NCI-H1048 (cell line): ENCODE data around the gene MEAF6.

Experiments used
- DNase-seq: peaks from one replicate; lab custom pipeline; 2025; lab: John Stamatoyannopoulos, UW

MEAF6 gene

GRCh38 chr1:37473431-37474045 is 41.0 kb downstream of the MEAF6 start:
- DNase-seq = no peak

GRCh38 chr1:37472994-37473393 is 41.6 kb downstream of the MEAF6 start:
- DNase-seq = no peak

GRCh38 chr1:37472281-37472680 is 42.3 kb downstream of the MEAF6 start:
- DNase-seq = no peak

GRCh38 chr1:37471345-37472231 is 43.0 kb downstream of the MEAF6 start:
- no peak for DNase-seq

DNA sequence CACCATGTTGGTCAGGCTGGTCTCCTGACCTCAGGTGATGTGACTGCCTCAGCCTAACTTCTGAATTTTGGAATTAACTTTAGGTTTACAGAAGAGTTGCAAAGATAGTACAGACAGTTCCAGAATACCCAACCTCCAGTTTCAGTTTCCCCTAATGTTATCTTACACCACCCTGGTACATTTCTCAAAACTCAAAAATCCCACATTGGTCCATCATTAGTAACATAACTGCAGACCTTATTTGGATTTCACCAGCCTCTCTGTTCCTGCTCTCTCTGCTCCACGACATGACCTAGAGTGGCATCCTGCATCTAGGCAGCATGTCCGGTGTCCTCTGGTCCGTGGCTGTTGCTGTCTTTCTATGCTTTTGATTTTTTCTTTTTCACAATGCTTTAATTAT is 45.2 kb downstream of the MEAF6 start:
- DNase-seq = no peak

DNA sequence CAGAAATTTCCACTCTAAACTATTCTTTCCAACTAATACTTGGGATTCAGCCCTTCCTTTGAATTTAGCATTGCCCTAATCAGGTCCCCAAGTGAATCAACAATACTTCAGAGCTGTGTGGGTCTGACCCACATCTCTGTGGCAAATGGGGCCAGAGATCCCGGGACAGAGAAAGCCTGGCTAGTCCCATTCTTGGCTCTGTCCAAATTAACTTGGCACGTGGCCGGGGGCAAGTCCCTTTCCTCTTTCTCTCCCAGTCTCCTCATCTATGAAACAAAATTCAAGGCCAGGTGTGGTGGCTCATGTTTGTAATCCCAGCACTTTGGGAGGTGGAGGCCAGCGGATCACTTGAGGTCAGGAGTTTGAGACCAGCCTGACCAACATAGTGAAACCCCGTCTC is 46.5 kb downstream of the MEAF6 start:
- DNase-seq = no peak

DNA sequence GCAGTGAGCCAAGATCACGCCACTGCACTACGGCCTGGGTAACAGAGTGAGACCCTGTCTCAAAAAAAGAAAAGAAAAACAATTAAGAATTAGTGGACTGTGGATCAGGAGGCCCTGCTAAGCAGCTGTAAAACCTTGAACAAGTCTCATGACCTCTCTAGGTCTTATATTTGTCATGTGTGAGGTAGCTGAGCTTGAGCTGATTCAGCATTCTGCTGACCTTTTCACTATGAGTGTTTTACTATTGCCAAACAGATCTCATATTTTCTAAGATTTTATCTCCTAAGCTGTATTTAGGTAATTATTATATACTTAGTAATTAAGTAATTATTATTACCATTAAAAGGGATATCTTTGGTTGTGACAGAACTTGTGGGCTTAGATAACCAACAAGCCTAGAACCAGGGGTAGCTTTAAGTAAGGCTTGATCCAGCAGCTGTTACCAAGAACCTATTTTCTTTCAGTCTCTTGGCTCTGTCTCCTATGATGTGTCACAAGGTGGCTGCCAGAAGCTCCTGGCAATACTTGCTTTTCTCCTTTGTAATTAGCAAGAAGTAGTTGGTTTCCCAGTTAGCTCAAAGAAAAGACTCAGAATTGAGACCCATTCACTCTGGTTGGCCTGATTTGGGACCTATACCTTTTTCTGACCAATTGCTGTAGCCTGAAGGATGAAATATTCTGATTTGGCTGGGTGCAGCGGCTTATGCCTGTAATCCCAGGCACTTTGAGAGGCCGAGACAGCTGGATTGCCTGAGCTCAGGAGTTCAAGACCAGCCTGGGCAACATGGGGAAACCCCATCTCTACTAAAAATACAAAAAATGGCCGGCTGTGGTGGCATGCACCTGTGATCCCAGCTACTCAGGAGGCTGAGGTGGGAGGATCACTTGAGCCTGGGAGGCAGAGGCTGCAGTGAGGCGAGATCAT is 48.7 kb downstream of the MEAF6 start:
- no peak for DNase-seq

- DNase-seq = no peak
Observed at GRCh38 chr1:37464443-37464842, 50.1 kb downstream of the MEAF6 start.

DNA sequence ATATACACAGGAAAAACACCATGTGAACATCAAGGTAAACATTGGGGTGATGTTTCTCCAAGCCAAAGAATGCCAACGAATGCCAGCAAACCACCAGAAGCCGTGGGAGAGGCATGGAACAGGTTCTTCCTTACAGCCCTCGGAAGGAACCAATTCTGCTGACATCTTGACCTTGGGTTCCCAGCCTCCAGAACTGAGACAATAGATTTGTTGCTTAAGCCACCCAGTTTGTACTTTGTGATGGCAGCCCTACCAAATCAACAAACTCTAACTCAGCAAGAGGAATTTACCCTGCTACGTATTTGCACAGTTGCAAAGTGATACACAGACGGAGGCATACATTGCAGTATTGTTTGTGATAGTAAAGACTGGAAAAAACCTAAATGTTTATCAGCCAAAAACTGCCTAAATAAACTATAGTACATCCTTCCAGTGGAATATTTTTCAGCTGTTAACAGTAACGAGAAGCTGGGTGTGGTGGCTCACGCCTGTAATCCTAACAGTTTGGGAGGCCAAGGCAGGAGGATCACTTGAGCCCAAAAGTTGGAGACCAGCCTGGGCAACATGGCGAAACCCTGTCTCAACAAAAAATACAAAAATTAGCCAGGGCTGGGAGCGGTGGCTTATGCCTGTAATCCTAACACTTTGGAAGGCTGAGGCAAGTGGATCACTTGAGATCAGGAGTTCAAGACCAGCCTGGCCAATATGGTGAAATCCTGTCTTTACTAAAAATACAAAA is 52.7 kb downstream of the MEAF6 start:
- no peak for DNase-seq

DNA sequence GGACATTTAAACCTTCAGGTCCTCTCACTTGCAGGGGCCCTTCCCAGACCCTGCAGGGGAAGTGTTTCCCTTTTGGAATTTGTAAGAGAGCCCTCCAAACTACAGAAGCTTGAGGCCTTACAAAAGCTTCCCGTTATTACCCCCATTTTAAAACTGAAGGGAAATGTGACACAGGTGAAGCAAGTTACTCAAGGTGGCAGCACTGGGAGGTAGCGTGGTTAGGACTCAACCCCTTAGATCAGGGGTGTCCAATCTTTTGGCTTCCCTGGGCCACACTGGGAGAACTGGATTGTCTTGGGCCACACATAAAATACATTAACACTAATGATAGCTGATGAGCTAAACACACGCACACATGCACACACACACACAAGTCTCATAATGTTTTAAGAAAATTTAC is 56.0 kb downstream of the MEAF6 start:
- DNase-seq = no peak

DNA sequence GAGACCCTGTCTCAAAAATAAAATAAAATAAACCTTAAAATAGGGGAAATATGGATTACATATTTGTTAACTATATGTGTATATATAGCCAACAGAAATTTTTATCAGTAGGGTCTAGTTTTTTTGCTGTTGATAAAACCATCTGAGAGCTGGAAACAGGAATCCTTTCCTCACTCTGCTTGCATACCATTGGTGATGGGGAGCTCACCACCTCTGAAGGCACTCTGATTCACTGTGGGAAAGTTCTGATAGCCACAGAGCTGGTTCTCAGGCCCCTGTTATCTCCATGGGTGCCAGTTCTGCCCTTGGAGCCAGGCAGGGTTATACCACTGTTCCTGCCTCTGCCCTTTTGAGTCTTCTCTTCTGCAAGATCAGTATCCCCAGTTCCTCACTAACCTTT is 58.0 kb downstream of the MEAF6 start:
- no peak for DNase-seq

GRCh38 chr1:37455516-37455915 is 59.0 kb downstream of the MEAF6 start:
- no peak for DNase-seq

GRCh38 chr1:37453647-37454046 is 60.9 kb downstream of the MEAF6 start:
- no peak for DNase-seq

GRCh38 chr1:37452416-37452815 is 62.1 kb downstream of the MEAF6 start:
- DNase-seq = no peak

GRCh38 chr1:37449936-37450335 is 64.6 kb downstream of the MEAF6 start:
- DNase-seq = no peak

DNA sequence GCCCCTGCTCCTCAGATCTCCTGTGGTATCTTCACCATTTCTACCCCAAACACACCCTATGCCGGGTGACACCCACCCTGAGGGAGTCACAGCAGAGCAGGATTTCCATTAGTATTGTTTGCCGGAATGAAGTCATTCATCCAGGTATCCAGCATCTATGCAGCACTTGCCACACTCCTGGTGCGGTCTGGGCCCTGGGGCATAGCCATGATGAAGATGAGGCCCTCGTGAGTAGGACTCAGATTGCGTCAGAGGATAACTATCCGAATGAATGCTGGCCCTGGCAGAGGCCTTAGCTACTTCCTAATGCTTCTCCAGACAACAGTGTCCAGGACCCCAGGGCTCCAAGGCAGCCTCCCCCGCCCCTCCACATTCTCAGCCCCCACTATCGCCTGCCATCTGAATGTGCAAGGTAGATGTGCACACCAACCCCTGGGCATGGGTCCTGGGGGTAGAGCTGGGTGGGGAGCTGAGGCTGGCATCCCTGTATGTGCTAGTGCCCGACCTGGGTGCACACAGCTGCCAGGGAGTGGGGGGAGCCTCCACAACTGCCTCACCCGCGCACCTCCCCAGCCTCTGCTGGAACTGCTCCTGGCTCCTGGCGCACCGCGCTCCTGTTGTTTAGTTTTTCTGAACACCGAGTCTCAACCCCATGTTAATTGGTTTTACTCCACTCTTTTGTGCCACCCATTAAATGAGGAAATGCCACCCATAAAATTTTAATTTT is 65.7 kb downstream of the MEAF6 start:
- no peak for DNase-seq

DNA sequence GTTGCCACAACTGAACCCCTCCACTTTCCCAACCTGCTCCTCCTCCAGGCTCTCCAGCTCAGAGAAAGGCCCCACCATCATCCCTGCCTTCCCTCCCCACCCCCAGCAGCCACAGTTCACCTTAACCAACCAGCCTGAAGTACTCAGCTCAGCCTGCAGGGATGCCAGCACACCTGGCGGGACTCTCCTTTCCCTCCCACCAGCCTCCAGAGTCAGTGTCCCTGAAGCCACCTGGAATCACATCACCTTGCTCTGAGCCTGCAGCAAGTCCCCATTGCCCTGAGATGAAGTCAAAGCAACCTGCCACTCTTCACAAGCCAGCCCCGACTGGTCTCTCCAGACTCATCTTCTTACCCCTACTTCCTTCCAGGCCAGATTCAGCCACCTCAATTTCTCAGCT is 66.4 kb downstream of the MEAF6 start:
- no peak for DNase-seq

GRCh38 chr1:37446874-37447273 is 67.7 kb downstream of the MEAF6 start:
- no peak for DNase-seq

DNA sequence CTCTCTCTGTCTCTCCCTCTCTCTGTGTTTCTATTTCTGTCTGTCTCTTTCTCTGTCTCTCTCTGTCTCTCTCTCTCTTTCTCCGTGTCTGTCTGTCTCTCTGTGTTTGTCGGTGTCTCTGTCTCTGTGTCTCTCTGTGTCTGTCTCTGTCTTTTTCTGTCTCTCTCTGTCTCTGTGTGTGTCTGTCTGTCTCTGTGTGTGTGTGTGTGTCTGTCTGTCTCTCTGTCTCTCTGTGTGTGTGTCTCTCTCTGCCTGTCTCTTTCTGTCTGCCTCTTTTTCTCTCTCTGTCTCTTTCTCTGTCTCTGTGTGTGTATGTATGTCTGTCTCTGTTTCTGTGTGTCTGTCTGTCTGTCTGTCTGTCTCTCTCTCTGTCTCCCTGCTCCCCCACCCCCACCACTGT is 71.9 kb downstream of the MEAF6 start:
- DNase-seq = no peak
